H1 (cell line): ENCODE results near the gene HMGB1. TPM values are rescaled to one million over a fixed set of nuclear protein-coding genes. Genes with fewer than 3 reads are reported as not detected.

Experiments used
- BCL11A ChIP-seq, 2 experiments: IDR thresholded peaks; one replicate each; pipeline ENCODE4 v1.6.1; 2011; ENCODE audit warnings: low read depth in 2 of 2, low read length in 2 of 2, mild to moderate bottlenecking in 2 of 2
- CBX5 ChIP-seq: fragments of 300-800, 300-1000 bp; sonication (generic); IDR thresholded peaks from 2 replicates; pipeline ENCODE4 v1.7.1; 2016; ENCODE audit warnings: antibody characterized with exemption, low read length, low read depth
- KDM4A ChIP-seq: IDR thresholded peaks from one replicate; pipeline ENCODE4 v1.7.1; 2012; ENCODE audit warnings: low read depth, mild to moderate bottlenecking, moderate library complexity, low read length, inconsistent platforms; ENCODE audit not compliant: severe bottlenecking
- RXRA ChIP-seq: IDR thresholded peaks from 2 replicates; pipeline ENCODE4 v1.6.1; 2011; ENCODE audit warnings: low read depth, mild to moderate bottlenecking, low read length, moderate library complexity; ENCODE audit not compliant: insufficient read depth
- SIX5 ChIP-seq: IDR thresholded peaks from 2 replicates; pipeline ENCODE4 v1.6.1; 2011; ENCODE audit warnings: mild to moderate bottlenecking, low read depth, low read length
- SP2 ChIP-seq: IDR thresholded peaks from 2 replicates; pipeline ENCODE4 v1.6.1; 2012; ENCODE audit warnings: mild to moderate bottlenecking, low read length, inconsistent platforms
- SP4 ChIP-seq: IDR thresholded peaks from 2 replicates; pipeline ENCODE4 v1.6.1; 2012; ENCODE audit warnings: low read length, inconsistent platforms
- TBP ChIP-seq: IDR thresholded peaks from 2 replicates; pipeline ENCODE4 v1.6.1; 2011; ENCODE audit warnings: low read depth, low read length, improper control_type of control experiment
- polyA plus RNA-seq, 7 experiments: library from polyadenylated mRNA; depleted of rRNA in 3 of 7; stranded (reverse) in 5 of 7; unstranded in 2 of 7; fragments of >200 nt in 5 of 7; fragments of 200-250 nt in 2 of 7; gene quantifications; 1 replicate in 5 of 7; 2 replicates in 1 of 7; 4 replicates in 1 of 7; pipeline versions ENCODE4 v1.2.1 to v1.2.3, GENCODE V29; 2011 to 2013; ENCODE audit warnings: missing spikeins in 2 of 7, mixed read lengths in 2 of 7
- total RNA-seq: library from RNA; stranded (reverse); fragmentation: NEBNext Ultra II Directional; extraction: Animal tissue kit (Norgen Biotek cat#: 25700); gene quantifications from 2 replicates; pipeline ENCODE4 v1.2.1, GENCODE V29; 2021
- TF ChIP-seq, protein P1 (sequence below): fragments of 300-600 bp; sonication (generic); IDR thresholded peaks from 2 replicates; pipeline ENCODE4 v1.7.1; 2012; ENCODE audit warnings: low read length, moderate library complexity, mild to moderate bottlenecking, inconsistent platforms; ENCODE audit not compliant: insufficient replicate concordance
- TF ChIP-seq, protein P2 (sequence below): IDR thresholded peaks from 2 replicates; pipeline ENCODE4 v1.6.1; 2011; ENCODE audit warnings: low read length, improper control_type of control experiment

The HMGB1 gene
- total and polyA plus RNA-seq, 2 of the 8 experiments (the other 6 are each of a cell fraction or from before 2014, with no cell fraction given): 123 to 776 TPM

DNA sequence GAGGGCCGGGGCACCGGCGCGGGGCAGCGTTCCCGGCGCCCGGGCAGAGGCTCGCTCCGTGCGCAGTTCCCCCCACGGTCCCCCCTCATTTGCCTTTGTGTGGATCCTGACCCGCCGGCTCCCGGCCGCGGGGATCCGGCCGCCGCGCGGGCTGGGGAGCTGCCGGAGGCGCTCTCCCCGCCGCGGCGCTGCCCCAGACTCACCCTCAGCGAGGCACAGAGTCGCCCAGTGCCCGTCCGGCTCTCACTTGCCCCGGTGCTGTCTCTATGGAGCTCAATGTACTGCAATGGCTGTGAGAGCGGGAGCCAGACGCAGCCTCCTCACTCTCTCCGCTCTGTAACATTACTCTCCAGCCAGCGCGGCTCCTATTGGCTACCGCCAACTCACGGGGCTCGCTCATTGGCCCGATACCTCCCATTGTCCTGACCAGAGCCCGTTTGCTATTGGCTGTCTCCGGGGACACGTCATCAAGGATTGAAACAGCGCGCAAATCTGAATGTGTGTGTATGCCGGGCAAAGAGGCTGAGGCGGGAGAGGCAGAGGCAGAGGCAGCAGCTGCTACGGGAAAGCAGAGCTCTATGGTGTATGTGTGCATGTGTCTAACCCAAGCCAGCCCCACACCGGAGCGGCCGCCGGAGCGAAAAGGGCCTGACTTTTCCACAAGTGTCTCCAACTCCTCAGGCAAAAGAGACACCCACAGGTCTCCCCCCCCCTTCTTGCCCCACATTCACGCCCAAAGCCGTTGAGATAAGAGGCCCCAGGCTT is at the start of gene HMGB1 (continued):
- TF ChIP-seq, protein P1, sequence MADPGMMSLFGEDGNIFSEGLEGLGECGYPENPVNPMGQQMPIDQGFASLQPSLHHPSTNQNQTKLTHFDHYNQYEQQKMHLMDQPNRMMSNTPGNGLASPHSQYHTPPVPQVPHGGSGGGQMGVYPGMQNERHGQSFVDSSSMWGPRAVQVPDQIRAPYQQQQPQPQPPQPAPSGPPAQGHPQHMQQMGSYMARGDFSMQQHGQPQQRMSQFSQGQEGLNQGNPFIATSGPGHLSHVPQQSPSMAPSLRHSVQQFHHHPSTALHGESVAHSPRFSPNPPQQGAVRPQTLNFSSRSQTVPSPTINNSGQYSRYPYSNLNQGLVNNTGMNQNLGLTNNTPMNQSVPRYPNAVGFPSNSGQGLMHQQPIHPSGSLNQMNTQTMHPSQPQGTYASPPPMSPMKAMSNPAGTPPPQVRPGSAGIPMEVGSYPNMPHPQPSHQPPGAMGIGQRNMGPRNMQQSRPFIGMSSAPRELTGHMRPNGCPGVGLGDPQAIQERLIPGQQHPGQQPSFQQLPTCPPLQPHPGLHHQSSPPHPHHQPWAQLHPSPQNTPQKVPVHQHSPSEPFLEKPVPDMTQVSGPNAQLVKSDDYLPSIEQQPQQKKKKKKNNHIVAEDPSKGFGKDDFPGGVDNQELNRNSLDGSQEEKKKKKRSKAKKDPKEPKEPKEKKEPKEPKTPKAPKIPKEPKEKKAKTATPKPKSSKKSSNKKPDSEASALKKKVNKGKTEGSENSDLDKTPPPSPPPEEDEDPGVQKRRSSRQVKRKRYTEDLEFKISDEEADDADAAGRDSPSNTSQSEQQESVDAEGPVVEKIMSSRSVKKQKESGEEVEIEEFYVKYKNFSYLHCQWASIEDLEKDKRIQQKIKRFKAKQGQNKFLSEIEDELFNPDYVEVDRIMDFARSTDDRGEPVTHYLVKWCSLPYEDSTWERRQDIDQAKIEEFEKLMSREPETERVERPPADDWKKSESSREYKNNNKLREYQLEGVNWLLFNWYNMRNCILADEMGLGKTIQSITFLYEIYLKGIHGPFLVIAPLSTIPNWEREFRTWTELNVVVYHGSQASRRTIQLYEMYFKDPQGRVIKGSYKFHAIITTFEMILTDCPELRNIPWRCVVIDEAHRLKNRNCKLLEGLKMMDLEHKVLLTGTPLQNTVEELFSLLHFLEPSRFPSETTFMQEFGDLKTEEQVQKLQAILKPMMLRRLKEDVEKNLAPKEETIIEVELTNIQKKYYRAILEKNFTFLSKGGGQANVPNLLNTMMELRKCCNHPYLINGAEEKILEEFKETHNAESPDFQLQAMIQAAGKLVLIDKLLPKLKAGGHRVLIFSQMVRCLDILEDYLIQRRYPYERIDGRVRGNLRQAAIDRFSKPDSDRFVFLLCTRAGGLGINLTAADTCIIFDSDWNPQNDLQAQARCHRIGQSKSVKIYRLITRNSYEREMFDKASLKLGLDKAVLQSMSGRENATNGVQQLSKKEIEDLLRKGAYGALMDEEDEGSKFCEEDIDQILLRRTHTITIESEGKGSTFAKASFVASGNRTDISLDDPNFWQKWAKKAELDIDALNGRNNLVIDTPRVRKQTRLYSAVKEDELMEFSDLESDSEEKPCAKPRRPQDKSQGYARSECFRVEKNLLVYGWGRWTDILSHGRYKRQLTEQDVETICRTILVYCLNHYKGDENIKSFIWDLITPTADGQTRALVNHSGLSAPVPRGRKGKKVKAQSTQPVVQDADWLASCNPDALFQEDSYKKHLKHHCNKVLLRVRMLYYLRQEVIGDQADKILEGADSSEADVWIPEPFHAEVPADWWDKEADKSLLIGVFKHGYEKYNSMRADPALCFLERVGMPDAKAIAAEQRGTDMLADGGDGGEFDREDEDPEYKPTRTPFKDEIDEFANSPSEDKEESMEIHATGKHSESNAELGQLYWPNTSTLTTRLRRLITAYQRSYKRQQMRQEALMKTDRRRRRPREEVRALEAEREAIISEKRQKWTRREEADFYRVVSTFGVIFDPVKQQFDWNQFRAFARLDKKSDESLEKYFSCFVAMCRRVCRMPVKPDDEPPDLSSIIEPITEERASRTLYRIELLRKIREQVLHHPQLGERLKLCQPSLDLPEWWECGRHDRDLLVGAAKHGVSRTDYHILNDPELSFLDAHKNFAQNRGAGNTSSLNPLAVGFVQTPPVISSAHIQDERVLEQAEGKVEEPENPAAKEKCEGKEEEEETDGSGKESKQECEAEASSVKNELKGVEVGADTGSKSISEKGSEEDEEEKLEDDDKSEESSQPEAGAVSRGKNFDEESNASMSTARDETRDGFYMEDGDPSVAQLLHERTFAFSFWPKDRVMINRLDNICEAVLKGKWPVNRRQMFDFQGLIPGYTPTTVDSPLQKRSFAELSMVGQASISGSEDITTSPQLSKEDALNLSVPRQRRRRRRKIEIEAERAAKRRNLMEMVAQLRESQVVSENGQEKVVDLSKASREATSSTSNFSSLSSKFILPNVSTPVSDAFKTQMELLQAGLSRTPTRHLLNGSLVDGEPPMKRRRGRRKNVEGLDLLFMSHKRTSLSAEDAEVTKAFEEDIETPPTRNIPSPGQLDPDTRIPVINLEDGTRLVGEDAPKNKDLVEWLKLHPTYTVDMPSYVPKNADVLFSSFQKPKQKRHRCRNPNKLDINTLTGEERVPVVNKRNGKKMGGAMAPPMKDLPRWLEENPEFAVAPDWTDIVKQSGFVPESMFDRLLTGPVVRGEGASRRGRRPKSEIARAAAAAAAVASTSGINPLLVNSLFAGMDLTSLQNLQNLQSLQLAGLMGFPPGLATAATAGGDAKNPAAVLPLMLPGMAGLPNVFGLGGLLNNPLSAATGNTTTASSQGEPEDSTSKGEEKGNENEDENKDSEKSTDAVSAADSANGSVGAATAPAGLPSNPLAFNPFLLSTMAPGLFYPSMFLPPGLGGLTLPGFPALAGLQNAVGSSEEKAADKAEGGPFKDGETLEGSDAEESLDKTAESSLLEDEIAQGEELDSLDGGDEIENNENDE: no peak
- TF ChIP-seq SP2: no peak
- no peak for TF ChIP-seq RXRA
- TF ChIP-seq, protein P2, sequence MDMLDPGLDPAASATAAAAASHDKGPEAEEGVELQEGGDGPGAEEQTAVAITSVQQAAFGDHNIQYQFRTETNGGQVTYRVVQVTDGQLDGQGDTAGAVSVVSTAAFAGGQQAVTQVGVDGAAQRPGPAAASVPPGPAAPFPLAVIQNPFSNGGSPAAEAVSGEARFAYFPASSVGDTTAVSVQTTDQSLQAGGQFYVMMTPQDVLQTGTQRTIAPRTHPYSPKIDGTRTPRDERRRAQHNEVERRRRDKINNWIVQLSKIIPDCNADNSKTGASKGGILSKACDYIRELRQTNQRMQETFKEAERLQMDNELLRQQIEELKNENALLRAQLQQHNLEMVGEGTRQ: no peak
- TF ChIP-seq TBP: peak; percentile 96
- no peak for TF ChIP-seq BCL11A (IDR thresholded peaks at IDR 0.05; ENCODE audit: low read depth in 2 of 2, low read length in 2 of 2)
- no peak for TF ChIP-seq SP4
- TF ChIP-seq SIX5: no peak
- no peak for TF ChIP-seq KDM4A
- no peak for TF ChIP-seq CBX5
